IMR-90 (cell line): ENCODE measurements around the gene SLC4A3. TPM values are rescaled to one million over a fixed set of nuclear protein-coding genes. Genes with fewer than 3 reads are reported as not detected.

Experiments used
- ATAC-seq: fragments of 200-7000 bp; cut with Tn5 transposase; 2 replicates; pipeline ENCODE4 v1.9.1; 2020; ENCODE audit warnings: low read depth, mild to moderate bottlenecking, moderate library complexity
- BruUV-seq: library from RNA; stranded (reverse); fragments of 400-500 nt; replicated peaks from 2 replicates; lab custom pipeline; 2021; lab: Mats Ljungman, UMichigan
- CTCF ChIA-PET: fragments of 300-600 bp; formaldehyde crosslinking; extraction: SDS; loops from one replicate; lab custom pipeline; 2021; ENCODE audit warnings: antibody characterized with exemption; lab: Yijun Ruan, JAX
- POLR2A ChIA-PET: fragments of 300-600 bp; sonication (Branson Sonifier 250); formaldehyde crosslinking; loops from one replicate; lab custom pipeline; 2022; ENCODE audit warnings: antibody characterized with exemption; ENCODE audit not compliant: unreplicated experiment; lab: Charles Lee
- DNase-seq: peaks from one replicate; pipeline ENCODE4 v3.0.0; 2013
- H2AFZ ChIP-seq: replicated peaks from 2 replicates; pipeline ENCODE3; 2013; ENCODE audit warnings: low read length, mild to moderate bottlenecking; ENCODE audit not compliant: poor library complexity
- H2AK5ac ChIP-seq: 2 replicates; pipeline ENCODE4 v1.6.1; 2013; ENCODE audit warnings: low read depth, low read length, inconsistent platforms
- H2AK9ac ChIP-seq: replicated peaks from 2 replicates; pipeline ENCODE3; 2013; ENCODE audit warnings: mild to moderate bottlenecking, low read depth, low read length, moderate library complexity; ENCODE audit not compliant: poor library complexity
- H2BK120ac ChIP-seq: 2 replicates; pipeline ENCODE4 v1.6.1; 2013; ENCODE audit warnings: low read depth, low read length, inconsistent platforms
- H2BK15ac ChIP-seq: 3 replicates; pipeline ENCODE4 v1.6.1; 2013; ENCODE audit warnings: low read depth, low read length, inconsistent platforms
- H2BK20ac ChIP-seq: 2 replicates; pipeline ENCODE4 v1.6.1; 2013; ENCODE audit warnings: low read depth, mild to moderate bottlenecking, inconsistent platforms, low read length, moderate library complexity
- H2BK5ac ChIP-seq: 2 replicates; pipeline ENCODE4 v1.6.1; 2013; ENCODE audit warnings: mild to moderate bottlenecking, low read depth, low read length, inconsistent platforms; ENCODE audit not compliant: poor library complexity, severe bottlenecking
- H3K14ac ChIP-seq: replicated peaks from 2 replicates; pipeline ENCODE4 v1.6.1; 2013; ENCODE audit warnings: low read depth, low read length, inconsistent platforms
- H3K18ac ChIP-seq: 2 replicates; pipeline ENCODE4 v1.6.1; 2013; ENCODE audit warnings: low read depth, low read length, control low read depth
- H3K23ac ChIP-seq: 2 replicates; pipeline ENCODE4 v1.6.1; 2013; ENCODE audit warnings: low read depth, low read length, inconsistent platforms
- H3K27ac ChIP-seq: 2 replicates; pipeline ENCODE4 v1.5.1; 2013; ENCODE audit warnings: mild to moderate bottlenecking, control low read depth, low read length; ENCODE audit not compliant: insufficient read depth
- H3K27me3 ChIP-seq: 2 replicates; pipeline ENCODE4 v1.6.1; 2013; ENCODE audit warnings: low read length; ENCODE audit not compliant: control insufficient read depth, insufficient read depth
- H3K36me3 ChIP-seq: 2 replicates; pipeline ENCODE4 v1.6.1; 2013; ENCODE audit warnings: low read length, mixed read lengths; ENCODE audit not compliant: control insufficient read depth, insufficient read depth
- H3K4ac ChIP-seq: 2 replicates; pipeline ENCODE4 v1.6.1; 2013; ENCODE audit warnings: low read depth, low read length, inconsistent platforms
- H3K4me1 ChIP-seq: 2 replicates; pipeline ENCODE4 v1.6.1; 2013; ENCODE audit warnings: low read length, mixed read lengths; ENCODE audit not compliant: control insufficient read depth, insufficient read depth
- H3K4me2 ChIP-seq: 2 replicates; pipeline ENCODE4 v1.6.1; 2013; ENCODE audit warnings: low read depth, mild to moderate bottlenecking, control low read depth, low read length, moderate library complexity
- H3K4me3 ChIP-seq: 2 replicates; pipeline ENCODE4 v1.5.1; 2013; ENCODE audit warnings: low read depth, mild to moderate bottlenecking, control low read depth, low read length, moderate library complexity; ENCODE audit not compliant: insufficient read depth
- H3K56ac ChIP-seq: 2 replicates; pipeline ENCODE4 v1.6.1; 2013; ENCODE audit warnings: low read length, inconsistent platforms; ENCODE audit not compliant: insufficient read depth; ENCODE audit errors: extremely low read depth
- H3K79me1 ChIP-seq, 2 experiments: 2 replicates each; pipeline ENCODE4 v1.6.1; 2013; ENCODE audit warnings: low read length in 2 of 2, inconsistent platforms in 1 of 2, low read depth in 1 of 2
- H3K9ac ChIP-seq: 2 replicates; pipeline ENCODE4 v1.6.1; 2013; ENCODE audit warnings: low read depth, low read length, control low read depth
- H3K9me1 ChIP-seq: 2 replicates; pipeline ENCODE4 v1.6.1; 2013; ENCODE audit warnings: low read length, inconsistent platforms; ENCODE audit not compliant: insufficient read depth
- H3K9me3 ChIP-seq: 2 replicates; pipeline ENCODE4 v1.6.1; 2013; ENCODE audit warnings: low read length; ENCODE audit not compliant: control insufficient read depth, insufficient read depth
- H4K20me1 ChIP-seq: 2 replicates; pipeline ENCODE4 v1.6.1; 2013; ENCODE audit warnings: low read length, inconsistent platforms; ENCODE audit not compliant: insufficient read depth
- H4K5ac ChIP-seq: 2 replicates; pipeline ENCODE4 v1.6.1; 2013; ENCODE audit warnings: mild to moderate bottlenecking, low read depth, low read length, control low read depth
- H4K8ac ChIP-seq, 2 experiments: 2 replicates each; pipeline ENCODE4 v1.6.1; 2013; ENCODE audit warnings: low read depth in 2 of 2, low read length in 2 of 2, control low read depth in 1 of 2, inconsistent platforms in 1 of 2
- H4K91ac ChIP-seq: 2 replicates; pipeline ENCODE4 v1.6.1; 2013; ENCODE audit warnings: low read depth, low read length, inconsistent platforms; ENCODE audit not compliant: insufficient read depth
- CEBPB ChIP-seq: IDR thresholded peaks from 2 replicates; pipeline ENCODE4 v1.6.1; 2012; ENCODE audit warnings: low read depth, low read length, improper control_type of control experiment
- CHD1 ChIP-seq: IDR thresholded peaks from 2 replicates; pipeline ENCODE4 v1.6.1; 2012; ENCODE audit warnings: low read depth, low read length, improper control_type of control experiment
- ELK1 ChIP-seq: fragments of 150-350 bp; IDR thresholded peaks from 2 replicates; pipeline ENCODE4 v1.6.1; 2016; ENCODE audit warnings: low read depth, mild to moderate bottlenecking, low read length, moderate library complexity, borderline replicate concordance
- MAFK ChIP-seq: IDR thresholded peaks from 2 replicates; pipeline ENCODE4 v1.6.1; 2012; ENCODE audit warnings: low read depth, low read length, improper control_type of control experiment
- NFE2L2 ChIP-seq: fragments of 150-350 bp; IDR thresholded peaks from 2 replicates; pipeline ENCODE4 v1.6.1; 2016; ENCODE audit warnings: low read depth, mild to moderate bottlenecking, low read length
- POLR2A ChIP-seq: IDR thresholded peaks from 2 replicates; pipeline ENCODE4 v1.6.1; 2012; ENCODE audit warnings: mild to moderate bottlenecking, low read depth, low read length
- RAD21 ChIP-seq: IDR thresholded peaks from 2 replicates; pipeline ENCODE4 v1.6.1; 2012; ENCODE audit warnings: low read length, improper control_type of control experiment
- RCOR1 ChIP-seq: IDR thresholded peaks from 2 replicates; pipeline ENCODE4 v1.6.1; 2012; ENCODE audit warnings: mild to moderate bottlenecking, low read length, improper control_type of control experiment; ENCODE audit not compliant: insufficient replicate concordance
- WGBS, 2 experiments: methylation state at CpG; one replicate each; pipeline versions ENCODE4 v1.1.5 to v1.1.7; 2013; ENCODE audit warnings: missing lambda C conversion rate in 2 of 2; ENCODE audit not compliant: insufficient read length in 1 of 2; ENCODE audit errors: extremely low coverage in 2 of 2; 5-methylcytosine and 5-hydroxymethylcytosine counted together
- dilution Hi-C: fragments of 300-500 bp; cut with HindIII; formaldehyde crosslinking; loops from one replicate; pipeline ENCODE4 v1.14.3; 2018; ENCODE audit warnings: low sequenced_read_pairs; ENCODE audit not compliant: unreplicated experiment
- in situ Hi-C: fragments of 300-500 bp; cut with MboI; formaldehyde crosslinking; loops from 3 replicates; pipeline ENCODE4 v1.14.3; 2019; ENCODE audit warnings: low sequenced_read_pairs, inconsistent platforms, mixed read lengths
- intact Hi-C: fragments of 100-400 bp; cut with micrococcal nuclease; formaldehyde crosslinking; loops from 2 replicates; pipeline ENCODE4 v1.10.0; 2022
- polyA plus RNA-seq, 3 experiments: library from polyadenylated mRNA; depleted of rRNA; stranded (reverse); fragments of >200 nt; gene quantifications; 2 replicates each; pipeline ENCODE4 v1.2.3, GENCODE V29; 2012; ENCODE audit warnings: low replicate concordance in 1 of 3
- total RNA-seq: library from RNA; depleted of rRNA; stranded (reverse); fragments of >200 nt; gene quantifications from 2 replicates; pipeline ENCODE4 v1.2.3, GENCODE V29; 2012

SLC4A3 gene
- total and polyA plus RNA-seq, 2 of the 4 experiments (the other 2 are of a cell fraction), result 0.90 to 6.1 TPM

- Histone ChIP-seq H3K9me3 (no peaks in the 10 kb centered on the region), H3K27ac (no peak overlapping the region), H3K79me1 (no peaks in the 10 kb centered on the region), H3K9ac (no peak overlapping the region), H2BK15ac (no peak overlapping the region), H3K56ac (no peak overlapping the region), H3K4me1 (no peaks in the 10 kb centered on the region; the same call in 1 of the 2 replicates), H3K4ac (no peak overlapping the region), H2AK5ac (no peak overlapping the region), H2BK20ac (no peak overlapping the region), H3K14ac (no peak overlapping the region), H3K23ac (no peak overlapping the region), H3K4me2 (no peak overlapping the region), H3K4me3 (no peak overlapping the region), H4K8ac (no peak overlapping the region), H4K91ac (no peak overlapping the region), H3K36me3 (peaks cover 4% of the 10 kb centered on the region; the same call in 1 of the 2 replicates), H3K9me1 (no peaks in the 10 kb centered on the region), H3K18ac (no peak overlapping the region), H2BK120ac (no peak overlapping the region), H2AK9ac (no peak overlapping the region), H4K5ac (no peak overlapping the region), H4K20me1 (no peaks in the 10 kb centered on the region), H2AFZ (no peak overlapping the region), H2BK5ac (no peak overlapping the region), H3K27me3 (no peaks in the 10 kb centered on the region)
- dilution Hi-C loops (no loop called here), in situ Hi-C loops (no loop called here), intact Hi-C loops (no loop called here)
- no peak for ATAC-seq
- POLR2A ChIA-PET, result no interaction called here
- 80% methylated on average over 2 of the region's 9 CpGs; no CpG with 5 or more reads in 1 of the 2 experiments for WGBS, 2 experiments
- no peak for TF ChIP-seq NFE2L2
- no peak for TF ChIP-seq ELK1
- TF ChIP-seq CEBPB, result no peak
- no peak for TF ChIP-seq RAD21
- TF ChIP-seq RCOR1, result no peak
- TF ChIP-seq CHD1, result no peak
- TF ChIP-seq POLR2A, result no peak
- no peak for TF ChIP-seq MAFK
- BruUV-seq, result no TSS peak
- no peak for DNase-seq
- CTCF ChIA-PET, result no interaction called here
Measured at GRCh38 chr2:219637842-219638185, 10.4 kb downstream of the SLC4A3 start.
